Embryonic facial prominence (tissue), 1 donor: ENCODE results near the gene TTYH3.
"Not testable (repeated sequence)": the region's sequence is repeated elsewhere in the genome, so short reads cannot be mapped to it uniquely, and the experiment has no call there.

Experiments used
- DNase-seq: peaks from one replicate; pipeline ENCODE4 v3.0.0-alpha.2; 2016; ENCODE audit errors: extremely low spot score

TTYH3 gene

GRCh38 chr7:2631946-2632732 lies at the start of gene TTYH3:
TTYH3 (plus strand) TSS chr7:2631986; CDS start chr7:2632156, 170 bp downstream.
- DNase-seq, result no peak

DNA sequence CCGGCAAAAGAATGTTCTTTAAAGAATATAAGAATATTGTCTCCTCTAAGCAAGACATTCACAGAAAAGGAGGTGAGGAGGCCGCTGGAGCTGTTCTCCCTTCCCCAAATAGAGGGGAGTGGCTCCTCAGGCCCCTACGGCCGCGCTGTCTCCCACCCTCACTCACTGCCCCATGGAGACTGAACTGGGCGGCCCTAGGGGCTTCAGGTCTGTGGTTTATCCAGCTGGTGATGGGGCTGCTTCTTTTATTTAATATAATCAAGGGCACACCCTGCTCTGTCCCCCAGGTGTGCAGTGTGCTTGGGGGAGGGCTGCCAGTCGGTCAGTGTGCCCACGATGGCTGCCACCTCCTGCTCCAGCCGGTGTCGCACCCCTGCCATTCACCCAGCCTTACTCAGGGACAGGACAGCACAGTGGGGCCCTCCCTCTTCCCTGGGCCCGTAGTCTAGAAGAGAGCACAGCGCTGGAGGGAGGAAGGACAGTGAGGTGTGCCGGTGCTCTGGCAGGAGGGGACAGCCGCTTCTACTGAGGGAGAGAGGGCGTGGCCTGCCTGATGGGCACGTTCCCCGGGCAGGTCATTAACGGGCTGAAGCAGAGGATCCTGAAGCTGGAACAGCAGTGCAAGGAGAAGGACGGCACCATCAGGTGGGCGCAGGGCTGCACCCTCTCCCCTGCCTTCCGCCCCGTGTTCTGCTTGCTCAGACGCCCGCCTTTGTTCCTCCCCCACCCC lies 49.6 kb upstream of the TTYH3 start:
- DNase-seq, result no peak

- no peak for DNase-seq
Observed at GRCh38 chr7:2583798-2584580, 47.8 kb upstream of the TTYH3 start.

GRCh38 chr7:2585446-2585845 lies 46.3 kb upstream of the TTYH3 start:
- DNase-seq, result no peak

GRCh38 chr7:2586326-2587020 lies 45.3 kb upstream of the TTYH3 start:
- no peak for DNase-seq

DNA sequence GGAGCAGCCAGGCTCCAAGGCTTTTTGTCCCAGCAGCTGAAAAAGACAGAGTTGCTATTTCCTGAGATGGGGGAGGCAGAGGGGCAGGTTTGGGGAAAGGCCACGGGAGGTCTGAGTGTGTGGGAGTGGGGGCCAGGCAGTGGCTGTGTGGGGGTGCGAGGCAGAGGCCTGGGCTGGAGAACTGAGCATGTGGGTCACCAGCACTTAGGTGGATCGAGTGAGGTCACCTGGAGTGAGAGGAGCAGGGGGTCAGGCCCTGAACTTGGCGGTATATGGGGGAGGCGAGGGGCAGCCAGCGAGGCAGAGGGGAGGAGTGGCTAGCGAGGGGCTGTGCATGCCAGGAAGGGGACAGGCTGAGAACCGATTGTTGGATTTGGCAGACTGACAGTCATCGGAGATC lies 44.7 kb upstream of the TTYH3 start:
- DNase-seq, result no peak

GRCh38 chr7:2587778-2588177 lies 44.0 kb upstream of the TTYH3 start:
- no peak for DNase-seq

- no peak for DNase-seq
Observed at GRCh38 chr7:2589341-2589740, 42.4 kb upstream of the TTYH3 start.

- DNase-seq, result not testable (repeated sequence)
Observed at GRCh38 chr7:2589941-2590340, 41.8 kb upstream of the TTYH3 start.

- no peak for DNase-seq
Observed at GRCh38 chr7:2592375-2592865, 39.4 kb upstream of the TTYH3 start.

DNA sequence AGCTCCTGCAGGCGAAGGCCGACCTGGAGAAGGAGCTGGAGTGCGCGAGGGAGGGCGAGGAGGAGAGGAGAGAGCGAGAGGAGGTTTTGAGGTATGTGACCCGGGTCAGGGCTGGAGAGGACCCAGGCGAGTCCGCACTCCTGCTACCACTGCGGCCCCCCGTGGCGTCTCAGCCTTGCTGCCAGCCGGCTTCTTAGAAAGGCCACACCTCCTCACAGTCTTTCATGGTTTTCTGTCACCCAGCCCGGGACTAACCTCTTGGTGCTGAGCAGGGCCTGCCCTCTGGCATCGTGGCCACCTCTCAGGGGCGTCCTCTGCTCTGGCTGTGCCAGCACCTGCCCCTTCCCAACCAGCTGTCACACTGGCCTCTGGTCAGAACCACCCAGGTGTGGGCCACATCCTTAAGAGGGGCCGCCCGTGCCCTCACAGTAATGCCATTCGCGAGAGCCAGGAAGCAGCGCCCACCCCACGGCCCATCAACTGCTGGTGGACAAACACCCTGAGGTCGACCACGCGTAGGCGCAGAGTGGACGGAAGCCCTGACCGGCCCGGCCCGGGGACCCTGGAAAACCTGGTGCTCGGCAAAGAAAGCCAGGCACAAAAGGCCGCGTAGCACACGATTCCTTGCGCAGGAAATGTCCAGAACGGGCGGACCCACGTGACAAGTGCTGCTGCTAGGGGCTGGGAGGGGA lies 38.6 kb upstream of the TTYH3 start:
- no peak for DNase-seq

DNA sequence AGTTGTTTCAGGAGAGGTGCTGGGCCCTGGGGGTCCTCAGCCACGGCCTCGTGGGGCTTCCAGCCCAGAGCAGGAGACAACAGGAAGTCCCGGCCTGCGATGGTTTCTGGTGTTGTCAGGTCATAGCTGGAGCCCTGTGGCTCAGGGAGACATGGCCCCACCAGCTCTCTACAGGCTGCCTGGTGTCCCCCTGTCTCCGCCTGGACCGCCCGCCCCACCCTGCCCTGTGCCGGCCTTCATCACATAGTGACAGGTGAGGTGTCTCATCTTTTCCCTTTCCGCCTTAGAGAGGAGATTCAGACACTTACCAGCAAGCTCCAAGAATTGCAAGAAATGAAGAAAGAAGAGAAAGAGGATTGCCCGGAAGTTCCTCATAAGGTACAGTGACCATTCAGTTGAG lies 37.2 kb upstream of the TTYH3 start:
- DNase-seq, result no peak

GRCh38 chr7:2595258-2595860 lies 36.4 kb upstream of the TTYH3 start:
- DNase-seq, result no peak

GRCh38 chr7:2596464-2597272 lies 35.1 kb upstream of the TTYH3 start:
- DNase-seq, result no peak

GRCh38 chr7:2597273-2597640 lies 34.5 kb upstream of the TTYH3 start:
- no peak for DNase-seq

- no peak for DNase-seq
Observed at GRCh38 chr7:2598154-2598823, 33.5 kb upstream of the TTYH3 start.

GRCh38 chr7:2601065-2601464 lies 30.7 kb upstream of the TTYH3 start:
- DNase-seq, result no peak

- no peak for DNase-seq
Observed at GRCh38 chr7:2601907-2602306, 29.9 kb upstream of the TTYH3 start.

GRCh38 chr7:2602406-2603043 lies 29.3 kb upstream of the TTYH3 start:
- no peak for DNase-seq
